Neural cell (in vitro differentiated cells): ENCODE data around the gene SV2C. TPM values are rescaled to one million over a fixed set of nuclear protein-coding genes. Genes with fewer than 3 reads are reported as not detected.

ENCODE experiments used
- H2AFZ ChIP-seq: fragments of 200-600, 300-800 bp; sonication (generic), shearing (Covaris generic); 2 replicates; pipeline ENCODE4 v1.6.0; 2014; ENCODE audit warnings: low read depth, mild to moderate bottlenecking, antibody characterized with exemption, low read length, moderate library complexity
- H3F3A ChIP-seq: fragments of 200-600 bp; shearing (Covaris generic); 2 replicates; pipeline ENCODE4 v1.6.1; 2016; ENCODE audit warnings: mild to moderate bottlenecking, moderate library complexity, mixed read lengths, antibody characterized with exemption, low read length; ENCODE audit not compliant: insufficient read depth, poor library complexity, severe bottlenecking
- H3K27ac ChIP-seq: fragments of 200-600, 300-800 bp; sonication (generic), shearing (Covaris generic); 2 replicates; pipeline ENCODE4 v1.5.1; 2014; ENCODE audit warnings: mild to moderate bottlenecking, low read length, moderate library complexity
- H3K27me3 ChIP-seq: fragments of 300-800, 200-600 bp; sonication (generic), shearing (Covaris generic); 2 replicates; pipeline ENCODE4 v1.6.0; 2014; ENCODE audit warnings: mild to moderate bottlenecking, low read depth, low read length, moderate library complexity; ENCODE audit not compliant: insufficient read depth
- H3K36me3 ChIP-seq: fragments of 300-800, 200-600 bp; sonication (generic), shearing (Covaris generic); 2 replicates; pipeline ENCODE4 v1.5.1; 2014; ENCODE audit warnings: mild to moderate bottlenecking, antibody characterized with exemption, low read length, moderate library complexity; ENCODE audit not compliant: insufficient read depth
- H3K4me2 ChIP-seq: fragments of 300-800, 200-600 bp; sonication (generic), shearing (Covaris generic); 2 replicates; pipeline ENCODE4 v1.6.0; 2014; ENCODE audit warnings: mild to moderate bottlenecking, low read length
- H3K4me3 ChIP-seq: fragments of 300-800, 200-600 bp; sonication (generic), shearing (Covaris generic); 2 replicates; pipeline ENCODE4 v1.5.1; 2014; ENCODE audit warnings: mild to moderate bottlenecking, low read length, moderate library complexity
- H3K79me2 ChIP-seq: fragments of 200-600 bp; shearing (Covaris generic); replicated peaks from 2 replicates; pipeline ENCODE4 v1.6.0; 2014; ENCODE audit warnings: mild to moderate bottlenecking, low read length, moderate library complexity; ENCODE audit not compliant: insufficient read depth
- H3K9ac ChIP-seq: fragments of 300-800, 200-600 bp; sonication (generic), shearing (Covaris generic); 2 replicates; pipeline ENCODE4 v1.6.1; 2016; ENCODE audit warnings: mild to moderate bottlenecking, low read length, mixed read lengths
- H3K9me2 ChIP-seq: fragments of 200-600 bp; shearing (Covaris generic); 2 replicates; pipeline ENCODE4 v1.6.1; 2016; ENCODE audit warnings: mild to moderate bottlenecking, low read length, mixed read lengths; ENCODE audit not compliant: insufficient read depth
- H3K9me3 ChIP-seq: fragments of 200-600, 300-800 bp; sonication (generic), shearing (Covaris generic); 2 replicates; pipeline ENCODE4 v1.6.1; 2016; ENCODE audit warnings: mild to moderate bottlenecking, mixed run types, low read length, moderate library complexity, mixed read lengths
- H4K20me1 ChIP-seq: fragments of 200-600 bp; shearing (Covaris generic); 2 replicates; pipeline ENCODE4 v1.6.1; 2016; ENCODE audit warnings: mild to moderate bottlenecking, mixed run types; ENCODE audit not compliant: insufficient read depth
- CTCF ChIP-seq: fragments of 450-650 bp; IDR thresholded peaks from 2 replicates; pipeline ENCODE4 v1.5.1; 2014; ENCODE audit warnings: antibody characterized with exemption, mild to moderate bottlenecking, moderate library complexity; ENCODE audit not compliant: poor library complexity, severe bottlenecking
- EP300 ChIP-seq: fragments of 450-650 bp; conservative IDR thresholded peaks from 2 replicates; pipeline ENCODE4 v1.6.1; 2014; ENCODE audit warnings: antibody characterized with exemption, mild to moderate bottlenecking, moderate library complexity; ENCODE audit not compliant: poor library complexity, severe bottlenecking
- EZH2 ChIP-seq: fragments of 200-600, 300-800 bp; shearing (Covaris generic), sonication (generic); IDR thresholded peaks from 2 replicates; pipeline ENCODE4 v1.6.1; 2014; ENCODE audit warnings: antibody characterized with exemption, low read length, borderline replicate concordance, mild to moderate bottlenecking; ENCODE audit not compliant: insufficient read depth, poor library complexity, severe bottlenecking
- MXI1 ChIP-seq: fragments of 450-650 bp; conservative IDR thresholded peaks from 2 replicates; pipeline ENCODE4 v1.6.1; 2014; ENCODE audit warnings: antibody characterized with exemption, mild to moderate bottlenecking; ENCODE audit not compliant: poor library complexity, severe bottlenecking
- POLR2AphosphoS5 ChIP-seq: IDR thresholded peaks from 2 replicates; pipeline ENCODE4 v1.6.1; 2012
- RAD21 ChIP-seq: fragments of 450-650 bp; conservative IDR thresholded peaks from 2 replicates; pipeline ENCODE4 v1.6.1; 2014; ENCODE audit warnings: antibody characterized with exemption, mild to moderate bottlenecking, moderate library complexity
- REST ChIP-seq: IDR thresholded peaks from 2 replicates; pipeline ENCODE4 v1.6.1; 2012; ENCODE audit warnings: borderline replicate concordance
- SMC3 ChIP-seq: fragments of 450-650 bp; conservative IDR thresholded peaks from 2 replicates; pipeline ENCODE4 v1.6.1; 2014; ENCODE audit warnings: antibody characterized with exemption, mild to moderate bottlenecking, moderate library complexity; ENCODE audit not compliant: poor library complexity
- TAF1 ChIP-seq: IDR thresholded peaks from 2 replicates; pipeline ENCODE4 v1.6.1; 2012; ENCODE audit warnings: low read depth
- polyA plus RNA-seq: library from polyadenylated mRNA; depleted of rRNA; stranded (reverse); fragments of >200 nt; gene quantifications from 2 replicates; pipeline ENCODE4 v1.2.3, GENCODE V29; 2014

Gene SV2C
- polyA plus RNA-seq, 1 donor from 2014 or later: 0.45 TPM

GRCh38 chr5:76187386-76187785 is 104.2 kb downstream of the SV2C start:
- TF ChIP-seq SMC3: no peak
- TF ChIP-seq POLR2AphosphoS5: no peak
- H3K9ac ChIP-seq: no peak overlapping the region
- H3K27ac ChIP-seq: no peak overlapping the region
- no peaks in the 10 kb centered on the region for H3K79me2 ChIP-seq
- no peak overlapping the region for H2AFZ ChIP-seq
- no peak overlapping the region for H3K4me3 ChIP-seq
- H3K9me3 ChIP-seq: no peaks in the 10 kb centered on the region
- no peaks in the 10 kb centered on the region for H3K36me3 ChIP-seq
- H3K27me3 ChIP-seq: no peaks in the 10 kb centered on the region
- H3K4me2 ChIP-seq: no peak overlapping the region
- H3K9me2 ChIP-seq: no peaks in the 10 kb centered on the region
- H3F3A ChIP-seq: no peaks in the 10 kb centered on the region
- H4K20me1 ChIP-seq: no peaks in the 10 kb centered on the region

- Histone ChIP-seq H3K9ac (no peak overlapping the region), H3K36me3 (no peaks in the 10 kb centered on the region), H3K9me2 (no peaks in the 10 kb centered on the region), H3K27me3 (no peaks in the 10 kb centered on the region), H3K27ac (no peak overlapping the region), H3K79me2 (no peaks in the 10 kb centered on the region), H3K9me3 (no peaks in the 10 kb centered on the region), H3F3A (no peaks in the 10 kb centered on the region), H4K20me1 (no peaks in the 10 kb centered on the region), H2AFZ (no peak overlapping the region), H3K4me3 (no peak overlapping the region), H3K4me2 (no peak overlapping the region)
- TF ChIP-seq REST: no peak
- no peak for TF ChIP-seq TAF1
- TF ChIP-seq MXI1: no peak
- TF ChIP-seq SMC3: no peak
- no peak for TF ChIP-seq RAD21
- no peak for TF ChIP-seq EZH2
- no peak for TF ChIP-seq POLR2AphosphoS5
- TF ChIP-seq EP300: no peak
- no peak for TF ChIP-seq CTCF
Measured at GRCh38 chr5:76190356-76190755, 107.2 kb downstream of the SV2C start.

GRCh38 chr5:76192837-76193236 is 109.7 kb downstream of the SV2C start:
- H3K9ac ChIP-seq: no peak overlapping the region
- no peaks in the 10 kb centered on the region for H3K9me3 ChIP-seq
- no peak for TF ChIP-seq SMC3
- TF ChIP-seq EZH2: no peak
- TF ChIP-seq EP300: no peak
- TF ChIP-seq REST: no peak
- TF ChIP-seq CTCF: no peak
- TF ChIP-seq MXI1: no peak
- no peak for TF ChIP-seq POLR2AphosphoS5
- no peak for TF ChIP-seq RAD21
- no peak for TF ChIP-seq TAF1
- no peak overlapping the region for H3K27ac ChIP-seq
- no peaks in the 10 kb centered on the region for H3K9me2 ChIP-seq
- no peaks in the 10 kb centered on the region for H3K79me2 ChIP-seq
- H3K4me3 ChIP-seq: no peak overlapping the region
- no peak overlapping the region for H2AFZ ChIP-seq
- H3F3A ChIP-seq: no peaks in the 10 kb centered on the region
- no peak overlapping the region for H3K4me2 ChIP-seq
- H3K36me3 ChIP-seq: no peaks in the 10 kb centered on the region
- H4K20me1 ChIP-seq: no peaks in the 10 kb centered on the region
- no peaks in the 10 kb centered on the region for H3K27me3 ChIP-seq
